GM10266 (cell line): ENCODE measurements around the gene DIAPH3.

ENCODE experiments used
- DNase-seq: peaks from one replicate; pipeline ENCODE4 v3.0.0; 2012; ENCODE audit errors: extremely low spot score
- TF ChIP-seq, protein P1 (sequence below): IDR thresholded peaks from 2 replicates; pipeline ENCODE4 v1.5.1; 2012; ENCODE audit warnings: mild to moderate bottlenecking, low read depth; ENCODE audit not compliant: control insufficient read depth, insufficient read depth; ENCODE audit errors: missing control alignments

The DIAPH3 gene

GRCh38 chr13:59643364-59643841, 520.3 kb downstream of the DIAPH3 start:
- TF ChIP-seq, protein P1, sequence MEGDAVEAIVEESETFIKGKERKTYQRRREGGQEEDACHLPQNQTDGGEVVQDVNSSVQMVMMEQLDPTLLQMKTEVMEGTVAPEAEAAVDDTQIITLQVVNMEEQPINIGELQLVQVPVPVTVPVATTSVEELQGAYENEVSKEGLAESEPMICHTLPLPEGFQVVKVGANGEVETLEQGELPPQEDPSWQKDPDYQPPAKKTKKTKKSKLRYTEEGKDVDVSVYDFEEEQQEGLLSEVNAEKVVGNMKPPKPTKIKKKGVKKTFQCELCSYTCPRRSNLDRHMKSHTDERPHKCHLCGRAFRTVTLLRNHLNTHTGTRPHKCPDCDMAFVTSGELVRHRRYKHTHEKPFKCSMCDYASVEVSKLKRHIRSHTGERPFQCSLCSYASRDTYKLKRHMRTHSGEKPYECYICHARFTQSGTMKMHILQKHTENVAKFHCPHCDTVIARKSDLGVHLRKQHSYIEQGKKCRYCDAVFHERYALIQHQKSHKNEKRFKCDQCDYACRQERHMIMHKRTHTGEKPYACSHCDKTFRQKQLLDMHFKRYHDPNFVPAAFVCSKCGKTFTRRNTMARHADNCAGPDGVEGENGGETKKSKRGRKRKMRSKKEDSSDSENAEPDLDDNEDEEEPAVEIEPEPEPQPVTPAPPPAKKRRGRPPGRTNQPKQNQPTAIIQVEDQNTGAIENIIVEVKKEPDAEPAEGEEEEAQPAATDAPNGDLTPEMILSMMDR = no peak
- no peak for DNase-seq

DNA sequence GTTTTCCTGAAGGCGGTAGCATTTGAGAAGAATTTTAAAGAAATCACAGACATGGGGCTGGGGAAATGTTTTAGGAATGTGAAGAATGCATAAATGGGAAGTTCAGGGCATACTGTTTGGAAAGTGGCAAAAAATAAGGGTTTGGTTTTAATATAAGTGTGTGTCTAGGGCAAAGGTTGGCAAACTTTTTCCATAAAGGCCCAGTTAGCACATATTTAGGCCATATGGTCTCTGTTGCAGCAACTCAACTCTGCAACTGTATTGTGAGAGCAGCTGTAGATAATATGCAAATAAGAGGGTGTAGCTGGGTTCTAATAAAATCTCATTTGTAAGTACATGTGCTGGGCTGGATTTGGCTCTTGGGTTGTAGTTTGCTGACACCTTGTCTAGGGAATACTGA, 521.9 kb downstream of the DIAPH3 start:
- no peak for DNase-seq
- TF ChIP-seq, protein P1 = no peak

DNA sequence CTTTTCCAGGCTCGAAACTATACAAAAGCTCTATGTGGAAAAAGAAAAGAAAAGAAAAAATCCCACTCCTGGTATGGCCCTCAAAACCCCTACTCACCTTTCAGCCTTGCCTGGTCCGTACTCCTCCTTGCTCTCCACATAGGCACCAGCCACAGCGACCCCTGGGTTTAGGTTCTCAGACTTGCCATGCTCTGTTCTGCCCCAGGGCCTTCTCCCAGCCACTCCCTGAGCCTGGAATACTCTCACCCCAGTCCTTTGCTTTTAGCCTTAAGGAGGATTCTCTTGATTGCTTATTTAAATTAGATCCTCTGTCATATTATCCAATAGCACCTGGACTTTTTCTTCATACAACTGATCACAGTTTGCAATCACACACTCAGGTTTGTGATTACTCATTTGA, 522.5 kb downstream of the DIAPH3 start:
- no peak for DNase-seq

DNA sequence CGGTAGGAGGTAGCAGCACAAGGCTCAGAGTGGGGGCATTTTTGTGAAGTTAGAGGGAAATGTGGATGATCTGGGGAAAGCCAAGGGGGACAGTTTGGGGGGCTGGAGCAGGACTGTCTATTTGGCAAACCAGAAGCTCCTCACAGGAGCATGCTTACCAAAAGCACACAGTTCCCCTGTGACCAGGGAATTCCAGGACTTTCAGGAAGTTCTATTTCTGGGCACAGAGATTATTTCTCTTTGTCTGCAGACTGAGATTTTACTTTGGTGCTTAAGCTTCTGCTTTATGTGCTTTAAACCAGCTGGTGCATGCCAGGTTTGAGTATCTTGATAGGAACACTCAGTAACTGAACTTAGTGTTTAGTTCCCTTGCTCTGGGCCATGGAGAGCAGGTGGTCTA, 525.3 kb downstream of the DIAPH3 start:
- TF ChIP-seq, protein P1 = no peak
- no peak for DNase-seq

More for the DNA sequence above, 522.5 kb downstream of the DIAPH3 start:
- TF ChIP-seq, protein P1 = no peak

GRCh38 chr13:59635589-59635988, 528.1 kb downstream of the DIAPH3 start:
- TF ChIP-seq, protein P1 = no peak
- no peak for DNase-seq

DNA sequence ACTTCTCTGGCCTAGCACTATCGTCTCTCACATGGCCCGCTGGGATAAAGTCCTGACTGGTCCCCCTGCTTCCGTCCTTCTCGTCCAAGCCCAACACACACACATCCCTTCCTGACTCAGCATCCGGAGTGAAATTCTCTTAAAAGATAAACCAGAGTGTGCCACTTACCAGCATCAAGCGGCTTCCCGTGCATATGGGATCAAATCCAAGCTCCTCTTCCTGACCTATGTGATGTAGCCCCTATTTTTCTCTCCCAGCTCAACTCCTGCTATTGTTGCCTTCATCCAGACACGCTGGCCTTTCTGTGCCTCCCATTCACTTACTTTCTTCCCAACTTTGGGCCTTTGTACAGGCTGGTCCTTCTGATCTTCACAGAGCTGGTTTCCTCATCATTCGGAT, 530.4 kb downstream of the DIAPH3 start:
- TF ChIP-seq, protein P1 = no peak
- no peak for DNase-seq

DNA sequence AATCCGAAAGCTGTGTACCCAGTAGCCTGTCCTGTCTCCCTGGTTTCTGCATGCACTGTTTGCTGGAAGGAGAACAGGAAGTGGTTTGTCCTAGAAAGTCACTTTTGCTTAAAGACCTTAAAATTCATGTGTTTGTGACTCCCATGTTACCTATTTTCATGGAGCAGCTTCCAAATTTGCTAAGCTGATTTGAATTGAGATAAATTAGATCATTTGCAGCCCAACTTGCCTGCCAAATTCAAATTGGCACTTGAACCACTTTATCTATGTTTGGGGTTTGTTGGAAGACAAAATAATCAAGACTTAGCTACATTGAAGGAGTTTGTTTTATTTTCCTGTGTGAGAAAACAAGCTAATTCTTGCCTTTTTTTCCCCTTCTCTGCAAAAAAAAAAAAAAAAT, 532.5 kb downstream of the DIAPH3 start:
- DNase-seq = no peak

More for the DNA sequence above, 532.5 kb downstream of the DIAPH3 start:
- TF ChIP-seq, protein P1 = no peak
